ENCODE results near the gene TYW1B. TPM values are rescaled to one million over a fixed set of nuclear protein-coding genes. Genes with fewer than 3 reads are reported as not detected.
"Not testable (repeated sequence)": the region's sequence is repeated elsewhere in the genome, so short reads cannot be mapped to it uniquely, and the experiment has no call there.

The TYW1B gene
- total RNA-seq, 1 donor from 2014 or later, result not detected

DNA sequence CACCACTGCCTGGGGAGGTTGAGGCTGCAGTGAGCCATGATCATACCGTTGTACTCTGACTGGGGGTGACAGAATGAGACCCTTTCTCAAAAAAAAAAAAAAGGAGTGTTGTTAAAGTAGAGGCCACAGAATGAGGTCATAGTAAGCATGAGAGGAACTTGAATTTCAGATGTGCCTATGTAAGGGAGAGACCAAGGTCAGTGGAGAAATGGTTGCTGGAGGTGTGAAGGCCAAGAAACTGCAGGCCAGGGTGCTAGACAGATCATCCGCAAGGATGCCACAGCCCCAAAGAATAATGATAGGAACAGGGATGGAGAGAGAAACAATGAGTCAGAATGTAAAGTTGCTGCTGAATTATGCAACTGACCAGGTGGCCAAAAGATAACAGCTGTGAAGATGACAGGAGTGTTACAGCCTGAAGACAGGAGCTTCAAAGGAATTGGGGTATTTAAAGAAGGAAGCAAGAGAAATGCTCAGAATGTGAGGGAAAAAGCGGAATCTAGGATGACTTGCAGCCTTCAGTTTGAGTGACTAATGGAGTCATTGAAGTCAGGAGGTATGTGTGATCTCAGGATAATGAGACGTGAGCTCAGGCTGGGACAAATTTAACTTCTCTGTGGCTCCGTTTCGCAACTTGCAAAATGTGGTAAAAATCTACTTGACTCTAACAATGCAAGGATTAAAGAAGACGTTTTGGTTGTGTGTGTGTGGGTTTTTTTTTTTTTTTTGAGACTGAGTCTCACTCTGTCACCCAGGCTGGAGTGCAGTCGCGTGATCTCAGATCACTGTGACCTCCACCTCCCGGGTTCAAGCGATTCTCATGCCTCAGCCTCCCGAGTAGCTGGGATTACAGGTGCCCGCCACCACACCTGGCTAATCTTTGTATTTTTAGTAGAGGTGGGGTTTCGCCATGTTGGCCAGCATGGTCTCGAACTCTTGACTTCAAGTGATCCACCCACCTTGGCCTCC, 22.2 kb downstream of the TYW1B start:
- intact Hi-C loops (cut with DNase I), result no loop called here
- Histone ChIP-seq H3K27me3 (no peaks in the 10 kb centered on the region), H3K4me3 (no peak overlapping the region), H3K4me1 (no peaks in the 10 kb centered on the region), H3K36me3 (peaks cover 10 to 17% of the 10 kb centered on the region in 2 donors), H3K27ac (no peak overlapping the region), H3K9me3 (no peaks in the 10 kb centered on the region)
- TF ChIP-seq, protein P1, sequence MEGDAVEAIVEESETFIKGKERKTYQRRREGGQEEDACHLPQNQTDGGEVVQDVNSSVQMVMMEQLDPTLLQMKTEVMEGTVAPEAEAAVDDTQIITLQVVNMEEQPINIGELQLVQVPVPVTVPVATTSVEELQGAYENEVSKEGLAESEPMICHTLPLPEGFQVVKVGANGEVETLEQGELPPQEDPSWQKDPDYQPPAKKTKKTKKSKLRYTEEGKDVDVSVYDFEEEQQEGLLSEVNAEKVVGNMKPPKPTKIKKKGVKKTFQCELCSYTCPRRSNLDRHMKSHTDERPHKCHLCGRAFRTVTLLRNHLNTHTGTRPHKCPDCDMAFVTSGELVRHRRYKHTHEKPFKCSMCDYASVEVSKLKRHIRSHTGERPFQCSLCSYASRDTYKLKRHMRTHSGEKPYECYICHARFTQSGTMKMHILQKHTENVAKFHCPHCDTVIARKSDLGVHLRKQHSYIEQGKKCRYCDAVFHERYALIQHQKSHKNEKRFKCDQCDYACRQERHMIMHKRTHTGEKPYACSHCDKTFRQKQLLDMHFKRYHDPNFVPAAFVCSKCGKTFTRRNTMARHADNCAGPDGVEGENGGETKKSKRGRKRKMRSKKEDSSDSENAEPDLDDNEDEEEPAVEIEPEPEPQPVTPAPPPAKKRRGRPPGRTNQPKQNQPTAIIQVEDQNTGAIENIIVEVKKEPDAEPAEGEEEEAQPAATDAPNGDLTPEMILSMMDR (IDR thresholded peaks at IDR 0.05), result no peak
- DNase-seq (ENCODE audit: low spot score in 2 of 2), result no peak

DNA sequence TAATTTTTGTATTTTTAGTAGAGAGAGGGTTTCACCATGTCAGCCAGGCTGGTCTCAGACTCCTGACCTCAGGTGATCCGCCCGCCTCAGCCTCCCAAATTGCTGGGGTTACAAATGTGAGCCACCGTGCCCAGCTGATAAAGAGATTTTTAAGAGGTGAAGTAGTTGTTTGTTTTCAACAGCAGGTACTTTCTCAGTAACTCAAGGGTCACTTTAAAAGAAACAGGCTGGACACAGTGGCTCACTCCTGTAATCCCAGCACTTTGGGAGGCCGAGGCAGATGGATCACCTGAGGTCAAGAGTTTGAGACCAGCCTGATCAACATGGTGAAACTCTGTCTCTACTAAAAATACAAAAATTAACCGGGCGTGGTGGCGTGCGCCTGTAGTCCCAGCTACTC, 24.2 kb downstream of the TYW1B start:
- H3K4me1 ChIP-seq; intact Hi-C loops (cut with DNase I); H3K4me3 ChIP-seq; H3K27me3 ChIP-seq; DNase-seq (ENCODE audit: low spot score in 2 of 2); H3K9me3 ChIP-seq; H3K27ac ChIP-seq: not testable (repeated sequence)
- H3K36me3 ChIP-seq, result peaks cover 10 to 17% of the 10 kb centered on the region in 2 donors

DNA sequence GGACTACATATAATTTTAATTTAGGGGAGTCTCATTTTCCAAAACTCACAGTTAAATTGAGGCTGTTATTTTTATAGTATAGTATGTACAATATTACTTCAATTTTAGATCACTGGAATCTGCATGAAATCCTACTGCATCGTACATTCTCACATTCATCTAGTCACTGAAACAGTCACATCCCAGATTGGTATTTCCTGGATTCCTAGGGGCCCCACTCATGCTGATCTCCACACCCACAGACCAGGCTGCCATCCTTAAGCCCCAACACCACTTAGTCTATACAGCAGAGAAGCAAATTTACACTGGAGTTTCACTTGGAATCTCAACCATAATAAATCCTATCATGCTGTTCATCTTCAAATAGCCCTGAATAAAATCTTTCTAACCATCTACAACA, 26.4 kb downstream of the TYW1B start:
- H3K27ac ChIP-seq; H3K4me3 ChIP-seq; H3K27me3 ChIP-seq; DNase-seq (ENCODE audit: low spot score in 2 of 2); H3K4me1 ChIP-seq; H3K9me3 ChIP-seq; intact Hi-C loops (cut with DNase I): not testable (repeated sequence)
- H3K36me3 ChIP-seq, result peaks cover 10 to 22% of the 10 kb centered on the region in 2 donors

DNA sequence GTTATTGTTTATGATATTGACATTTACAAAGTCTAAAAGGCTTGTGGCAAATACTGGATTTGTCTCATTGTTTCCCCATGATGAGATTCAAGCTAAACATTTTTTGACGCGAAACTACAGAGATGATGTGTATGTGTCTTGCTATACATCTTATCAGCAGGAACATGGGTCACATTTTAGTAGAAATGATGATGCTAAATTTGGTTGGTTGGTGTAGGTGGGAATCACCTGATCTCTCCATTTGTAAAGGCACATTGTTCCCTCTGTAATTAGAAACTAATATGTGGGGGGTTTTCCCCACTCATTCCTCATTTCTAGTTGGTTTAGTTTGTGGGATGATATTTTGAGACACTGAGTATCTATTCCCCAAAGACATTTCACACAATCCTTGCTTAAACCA, 32.6 kb downstream of the TYW1B start:
- intact Hi-C loops (cut with DNase I); H3K27ac ChIP-seq; H3K9me3 ChIP-seq; H3K4me1 ChIP-seq; H3K4me3 ChIP-seq; H3K27me3 ChIP-seq; DNase-seq (ENCODE audit: low spot score in 2 of 2): not testable (repeated sequence)
- H3K36me3 ChIP-seq, result peaks cover 0 to 11% of the 10 kb centered on the region in 2 donors

DNA sequence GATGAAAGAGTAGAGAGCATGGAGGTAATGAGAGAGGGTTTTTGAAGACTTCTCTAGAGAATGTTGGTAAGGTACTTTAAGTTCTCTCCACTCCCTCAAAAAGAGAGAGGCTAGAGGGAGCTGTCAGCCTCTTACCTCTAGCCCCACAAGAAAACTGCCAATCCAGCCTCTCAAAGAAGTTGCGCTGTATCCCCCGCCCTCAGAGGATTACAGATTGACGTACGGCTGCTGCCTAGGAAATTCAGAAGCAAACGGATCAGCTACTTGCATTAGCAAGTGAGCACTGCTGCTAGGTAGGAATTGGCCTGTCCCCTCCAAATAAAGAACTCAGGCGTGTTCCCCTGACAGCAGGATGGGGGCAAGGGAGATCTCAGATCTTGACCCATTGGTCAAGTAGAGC, 34.2 kb downstream of the TYW1B start:
- H3K4me1 ChIP-seq, result no peaks in the 10 kb centered on the region
- no peak overlapping the region for H3K4me3 ChIP-seq
- H3K36me3 ChIP-seq, result peaks cover 0 to 11% of the 10 kb centered on the region in 2 donors
- no peak overlapping the region for H3K27ac ChIP-seq
- no peak for DNase-seq (ENCODE audit: low spot score in 2 of 2)
- intact Hi-C loops (cut with DNase I), result no loop called here
- TF ChIP-seq, protein P1 (IDR thresholded peaks at IDR 0.05), result no peak
- H3K9me3 ChIP-seq, result no peaks in the 10 kb centered on the region
- H3K27me3 ChIP-seq, result no peaks in the 10 kb centered on the region

DNA sequence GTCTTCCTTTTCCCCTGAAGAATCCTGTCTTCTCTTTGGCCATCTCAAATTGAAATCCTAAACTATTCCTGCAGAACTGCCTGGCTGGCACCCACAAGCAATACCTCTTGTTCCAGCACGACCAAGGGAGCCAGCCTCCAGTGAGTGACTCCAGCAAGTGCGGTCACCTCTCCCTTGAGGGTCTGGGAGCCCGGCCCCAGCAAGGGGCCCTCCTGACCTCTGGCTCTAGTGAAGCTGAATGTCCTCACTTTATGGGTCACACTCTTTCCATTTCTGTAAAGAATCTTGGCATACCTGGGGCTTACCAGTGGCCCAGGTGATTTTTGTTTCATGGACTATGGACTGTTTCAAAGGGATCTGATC, 37.3 kb downstream of the TYW1B start:
- H3K4me3 ChIP-seq; H3K27me3 ChIP-seq; intact Hi-C loops (cut with DNase I); H3K9me3 ChIP-seq; H3K27ac ChIP-seq; H3K36me3 ChIP-seq; H3K4me1 ChIP-seq; DNase-seq (ENCODE audit: low spot score in 2 of 2): not testable (repeated sequence)

DNA sequence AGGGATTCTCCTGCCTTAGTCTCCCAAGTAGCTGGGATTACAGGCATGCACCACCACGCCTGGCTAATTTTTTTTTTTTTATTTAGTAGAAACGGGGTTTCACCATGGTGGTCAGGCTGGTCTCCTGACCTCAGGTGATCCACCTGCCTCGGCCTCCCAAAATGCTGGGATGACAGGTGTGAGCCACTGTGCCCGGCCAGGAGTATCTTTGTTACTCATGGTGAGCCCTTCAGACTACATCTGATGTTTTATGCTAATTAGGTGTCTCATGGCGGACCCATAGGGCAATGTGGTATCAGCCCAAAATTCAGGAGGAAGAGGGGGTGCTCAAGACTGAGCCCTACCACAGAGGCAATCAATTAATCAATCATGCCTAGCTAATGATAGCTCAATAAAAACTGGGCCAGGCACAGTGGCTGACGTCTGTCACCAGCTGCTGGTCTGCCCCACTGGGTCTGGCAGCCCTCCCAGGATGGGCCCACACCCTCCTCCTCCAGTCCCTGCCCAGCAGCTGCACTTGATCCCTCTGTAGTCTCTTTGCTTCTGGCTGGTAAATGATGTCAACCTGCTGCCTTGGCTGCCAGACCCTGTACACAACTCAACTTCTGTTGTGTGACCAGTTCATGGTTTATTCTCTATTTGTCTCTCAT, 37.8 kb downstream of the TYW1B start:
- H3K4me1 ChIP-seq; intact Hi-C loops (cut with DNase I); H3K36me3 ChIP-seq; H3K27me3 ChIP-seq; DNase-seq (ENCODE audit: low spot score in 2 of 2); H3K27ac ChIP-seq; H3K4me3 ChIP-seq; H3K9me3 ChIP-seq: not testable (repeated sequence)
